ENCODE measurements around the gene CD8B2.
"Not testable (repeated sequence)": the region's sequence is repeated elsewhere in the genome, so short reads cannot be mapped to it uniquely, and the experiment has no call there.

The CD8B2 gene

DNA sequence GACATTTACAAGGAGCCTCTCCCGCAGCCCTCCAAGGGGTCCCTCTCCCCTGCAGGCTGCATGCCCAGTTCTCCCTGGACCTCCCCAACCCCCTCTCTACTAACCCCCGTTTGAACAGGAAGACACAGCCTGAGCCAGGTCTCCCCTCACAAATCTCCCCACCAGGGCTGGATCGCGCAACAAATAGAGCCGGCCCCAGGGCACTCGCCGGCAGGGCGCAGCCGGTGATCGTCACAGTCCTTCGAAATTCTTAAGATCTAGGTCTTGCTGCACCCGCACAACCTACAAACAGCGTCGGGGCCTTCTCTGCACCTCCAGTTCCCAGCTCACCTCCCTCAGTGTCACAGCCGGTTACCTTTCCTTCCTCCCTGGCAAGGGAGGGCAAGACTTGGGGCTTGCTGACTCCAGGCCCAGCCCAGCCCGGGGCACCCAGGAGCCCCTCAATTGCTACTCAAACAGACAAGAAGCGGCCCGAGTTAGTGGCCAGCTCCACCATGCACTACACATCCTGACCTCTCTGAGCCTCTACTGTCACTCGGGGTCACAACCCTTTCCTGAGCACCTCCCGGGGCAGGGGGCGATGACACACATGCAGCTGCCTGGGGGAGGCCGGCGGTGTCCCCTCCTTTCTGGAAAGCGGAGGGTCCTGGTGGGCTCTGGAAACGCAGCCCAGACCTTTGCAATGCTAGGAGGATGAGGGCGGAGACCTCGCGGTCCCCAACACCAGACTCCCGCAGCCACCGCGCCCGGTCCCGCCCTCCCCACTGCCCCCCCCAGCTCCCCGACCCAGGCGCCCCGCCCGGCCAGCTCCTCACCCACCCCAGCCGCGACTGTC is at the start of gene CD8B2:
Gene CD8B2, plus strand, starts transcription at position 814 of the 835 bp plus-strand sequence. CDS start 63 bp downstream, outside the sequence.
- DNase-seq (ENCODE audit: low read depth); in situ Hi-C loops (cut with HindIII; ENCODE audit: low sequenced_read_pairs): not testable (repeated sequence)

DNA sequence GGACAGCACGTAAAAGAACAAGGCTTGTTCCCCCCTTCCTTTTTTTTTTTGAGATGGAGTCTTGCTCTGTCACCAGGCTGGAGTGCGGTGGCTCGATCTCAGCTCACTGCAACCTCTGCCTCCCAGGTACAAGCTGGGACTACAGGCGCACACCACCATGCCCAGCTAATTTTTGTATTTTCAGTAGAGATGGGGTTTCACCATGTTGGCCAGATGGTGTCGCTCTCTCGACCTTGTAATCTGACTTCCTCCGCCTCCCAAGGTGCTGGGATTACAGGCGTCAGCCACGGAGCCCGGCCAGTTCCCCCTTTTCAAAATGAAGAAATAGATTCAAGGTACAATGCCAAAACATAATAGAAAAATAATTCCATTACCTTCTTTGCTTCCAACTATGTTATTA is 25.3 kb upstream of the CD8B2 start:
- in situ Hi-C loops (cut with HindIII; ENCODE audit: low sequenced_read_pairs); DNase-seq (ENCODE audit: low read depth); H3K4me3 ChIP-seq (ENCODE audit: low read depth, low read length): not testable (repeated sequence)

More for the DNA sequence above, at the start of gene CD8B2:
- not testable (repeated sequence) for H3K4me3 ChIP-seq (ENCODE audit: low read depth, low read length)

DNA sequence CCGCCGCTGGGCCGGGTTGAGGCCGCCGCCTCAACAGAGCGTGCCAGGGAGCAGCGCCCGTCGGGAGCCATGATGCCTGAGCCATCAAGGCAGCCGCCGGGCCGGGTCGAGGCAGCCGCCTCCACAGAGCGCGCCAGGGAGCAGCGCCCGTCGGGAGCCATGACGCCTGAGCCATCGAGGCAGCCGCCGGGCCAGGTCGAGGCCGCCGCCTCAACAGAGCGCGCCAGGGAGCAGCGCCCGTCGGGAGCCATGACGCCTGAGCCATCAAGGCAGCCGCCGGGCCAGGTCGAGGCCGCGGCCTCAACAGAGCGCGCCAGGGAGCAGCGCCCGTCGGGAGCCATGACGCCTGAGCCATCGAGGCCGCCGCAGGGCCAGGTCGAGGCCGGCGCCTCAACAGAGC is 19.6 kb upstream of the CD8B2 start:
- in situ Hi-C loops (cut with HindIII; ENCODE audit: low sequenced_read_pairs); DNase-seq (ENCODE audit: low read depth); H3K4me3 ChIP-seq (ENCODE audit: low read depth, low read length): not testable (repeated sequence)

- H3K4me3 ChIP-seq (ENCODE audit: low read depth, low read length); in situ Hi-C loops (cut with HindIII; ENCODE audit: low sequenced_read_pairs); DNase-seq (ENCODE audit: low read depth): not testable (repeated sequence)
These were observed 19.1 kb upstream of the CD8B2 start, which contains the start of gene RGPD3 for GRCh38 chr2:106468107-106468506. Gene RGPD3, minus strand, starts transcription at chr2:106468413. Its CDS starts 125 bp downstream, at chr2:106468288.

DNA sequence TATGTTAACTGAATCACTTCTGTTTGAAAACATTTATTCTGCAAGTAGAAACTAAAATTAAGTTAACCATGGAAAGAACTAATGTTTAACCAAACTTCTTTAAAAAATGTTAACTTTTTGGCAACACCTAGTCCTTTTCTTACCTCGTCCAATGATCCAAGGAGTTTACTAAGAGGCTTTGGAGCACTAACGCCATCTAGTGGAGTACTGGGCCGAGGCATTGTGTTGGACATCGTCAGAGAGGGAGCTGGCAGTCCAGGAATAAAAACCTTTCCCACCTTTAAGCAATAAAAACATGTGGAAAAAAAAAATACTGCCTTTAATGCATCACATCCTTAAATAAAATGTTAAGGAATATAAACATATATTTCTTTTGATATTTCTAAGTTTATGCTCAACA is 16.5 kb upstream of the CD8B2 start:
- in situ Hi-C loops (cut with HindIII; ENCODE audit: low sequenced_read_pairs); DNase-seq (ENCODE audit: low read depth); H3K4me3 ChIP-seq (ENCODE audit: low read depth, low read length): not testable (repeated sequence)

- H3K4me3 ChIP-seq (ENCODE audit: low read depth, low read length); in situ Hi-C loops (cut with HindIII; ENCODE audit: low sequenced_read_pairs); DNase-seq (ENCODE audit: low read depth): not testable (repeated sequence)
These were observed 9.5 kb upstream of the CD8B2 start for GRCh38 chr2:106477647-106478046.

DNA sequence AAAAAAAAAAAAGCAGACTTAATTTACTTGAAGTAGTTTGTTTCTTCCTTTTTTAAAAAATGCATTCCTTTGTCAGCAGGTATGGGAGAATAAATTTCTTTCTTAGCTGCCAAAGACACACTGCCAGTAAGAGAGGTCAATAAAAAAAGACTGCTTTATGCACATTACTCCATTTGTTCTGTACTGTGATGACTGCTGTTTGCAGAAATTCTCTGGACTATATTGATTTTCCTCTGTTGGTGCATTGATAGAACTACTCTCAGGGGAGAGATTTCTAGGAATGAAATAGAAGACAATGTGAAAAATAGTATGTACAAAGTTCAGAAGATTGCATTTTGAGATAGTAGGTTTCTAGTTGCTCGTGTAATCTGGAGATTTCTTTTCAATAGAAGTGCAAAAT is 7.6 kb upstream of the CD8B2 start:
- DNase-seq (ENCODE audit: low read depth); in situ Hi-C loops (cut with HindIII; ENCODE audit: low sequenced_read_pairs); H3K4me3 ChIP-seq (ENCODE audit: low read depth, low read length): not testable (repeated sequence)

GRCh38 chr2:106487386-106488191 is 425 bp downstream of the CD8B2 start:
- H3K4me3 ChIP-seq (ENCODE audit: low read depth, low read length); DNase-seq (ENCODE audit: low read depth); in situ Hi-C loops (cut with HindIII; ENCODE audit: low sequenced_read_pairs): not testable (repeated sequence)

- DNase-seq (ENCODE audit: low read depth); H3K4me3 ChIP-seq (ENCODE audit: low read depth, low read length); in situ Hi-C loops (cut with HindIII; ENCODE audit: low sequenced_read_pairs): not testable (repeated sequence)
These were observed 2.5 kb downstream of the CD8B2 start for GRCh38 chr2:106489701-106490100.

- H3K4me3 ChIP-seq (ENCODE audit: low read depth, low read length): not testable (repeated sequence)
These were observed 5.2 kb downstream of the CD8B2 start for GRCh38 chr2:106492399-106492798.

GRCh38 chr2:106492913-106493312 is 5.7 kb downstream of the CD8B2 start:
- DNase-seq (ENCODE audit: low read depth); in situ Hi-C loops (cut with HindIII; ENCODE audit: low sequenced_read_pairs); H3K4me3 ChIP-seq (ENCODE audit: low read depth, low read length): not testable (repeated sequence)

More at GRCh38 chr2:106492399-106492798, 5.2 kb downstream of the CD8B2 start:
- in situ Hi-C loops (cut with HindIII; ENCODE audit: low sequenced_read_pairs); DNase-seq (ENCODE audit: low read depth): not testable (repeated sequence)

GRCh38 chr2:106498549-106498948 is 11.4 kb downstream of the CD8B2 start:
- DNase-seq (ENCODE audit: low read depth); in situ Hi-C loops (cut with HindIII; ENCODE audit: low sequenced_read_pairs); H3K4me3 ChIP-seq (ENCODE audit: low read depth, low read length): not testable (repeated sequence)

DNA sequence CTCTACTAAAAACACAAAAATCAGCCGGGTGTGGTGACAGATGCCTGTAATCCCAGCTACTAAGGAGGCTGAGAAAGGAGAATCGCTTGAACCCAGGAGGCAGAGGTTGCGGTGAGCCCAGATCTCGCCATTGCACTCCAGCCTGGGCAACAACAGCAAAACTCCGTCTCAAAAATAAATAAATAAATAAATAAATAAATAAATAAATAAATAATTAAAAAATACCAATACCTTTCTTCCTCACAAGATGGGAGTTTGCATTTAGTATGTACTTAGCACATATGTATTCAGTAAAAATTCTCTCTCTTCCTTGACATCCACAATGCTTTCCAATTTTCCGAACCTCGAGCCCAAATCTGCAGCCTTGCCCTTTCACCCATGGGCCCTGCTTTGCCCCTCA is 13.2 kb downstream of the CD8B2 start:
- in situ Hi-C loops (cut with HindIII; ENCODE audit: low sequenced_read_pairs): not testable (repeated sequence)

GRCh38 chr2:106502351-106502750 is 15.2 kb downstream of the CD8B2 start:
- H3K4me3 ChIP-seq (ENCODE audit: low read depth, low read length); DNase-seq (ENCODE audit: low read depth); in situ Hi-C loops (cut with HindIII; ENCODE audit: low sequenced_read_pairs): not testable (repeated sequence)

More for the DNA sequence above, 13.2 kb downstream of the CD8B2 start:
- H3K4me3 ChIP-seq (ENCODE audit: low read depth, low read length); DNase-seq (ENCODE audit: low read depth): not testable (repeated sequence)

GRCh38 chr2:106504192-106504591 is 17.0 kb downstream of the CD8B2 start:
- H3K4me3 ChIP-seq (ENCODE audit: low read depth, low read length); DNase-seq (ENCODE audit: low read depth); in situ Hi-C loops (cut with HindIII; ENCODE audit: low sequenced_read_pairs): not testable (repeated sequence)

DNA sequence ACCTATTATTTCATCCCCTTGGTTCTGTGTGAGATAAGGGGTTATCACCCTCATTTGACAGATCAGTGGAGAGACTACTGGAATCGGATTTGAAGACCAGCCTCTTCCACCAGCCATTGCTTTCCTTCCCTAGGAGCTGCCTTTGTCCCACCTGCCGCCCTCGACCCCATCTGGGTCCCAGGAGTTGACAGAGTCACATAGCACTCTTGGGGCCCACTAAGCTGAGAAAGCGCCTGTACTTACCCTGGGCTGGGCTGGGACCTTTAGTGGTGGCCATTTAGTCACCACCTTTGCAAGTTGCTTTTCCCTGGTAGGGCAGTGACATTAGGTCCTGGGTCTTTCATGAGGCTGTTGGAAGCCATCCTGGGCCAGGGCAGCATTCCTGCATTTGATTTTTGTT is 17.6 kb downstream of the CD8B2 start:
- DNase-seq (ENCODE audit: low read depth); in situ Hi-C loops (cut with HindIII; ENCODE audit: low sequenced_read_pairs); H3K4me3 ChIP-seq (ENCODE audit: low read depth, low read length): not testable (repeated sequence)

- H3K4me3 ChIP-seq (ENCODE audit: low read depth, low read length); in situ Hi-C loops (cut with HindIII; ENCODE audit: low sequenced_read_pairs); DNase-seq (ENCODE audit: low read depth): not testable (repeated sequence)
These were observed 19.0 kb downstream of the CD8B2 start for GRCh38 chr2:106506002-106506687.
